Ascending aorta (tissue), 2 donors: ENCODE measurements around the gene KBTBD8. TPM values are rescaled to one million over a fixed set of nuclear protein-coding genes. Genes with fewer than 3 reads are reported as not detected.

Experiments
- DNase-seq, 2 donors: peaks; one replicate each; pipeline ENCODE4 v3.0.0-alpha.2; 2019; ENCODE audit warnings: low spot score in 2 of 2
- H3K27ac ChIP-seq, 2 donors: fragments of 200-600 bp; sonication (generic); one replicate each; pipeline ENCODE4 v1.5.1; 2016 to 2017; ENCODE audit warnings: mild to moderate bottlenecking in 1 of 2
- H3K27me3 ChIP-seq: fragments of 200-600 bp; sonication (generic); one replicate; pipeline ENCODE4 v1.5.1; 2017
- H3K36me3 ChIP-seq, 2 donors: fragments of 200-600 bp; sonication (generic); one replicate each; pipeline ENCODE4 v1.5.1; 2016
- H3K4me1 ChIP-seq, 2 donors: fragments of 200-600 bp; sonication (generic); one replicate each; pipeline ENCODE4 v1.5.1; 2016 to 2017; ENCODE audit warnings: mild to moderate bottlenecking in 1 of 2
- H3K4me3 ChIP-seq, 2 donors: fragments of 200-600 bp; sonication (generic); one replicate each; pipeline ENCODE4 v1.5.1; 2016 to 2017; ENCODE audit warnings: mild to moderate bottlenecking in 1 of 2
- H3K9me3 ChIP-seq, 2 donors: fragments of 200-600 bp; sonication (generic); one replicate each; pipeline ENCODE4 v1.5.1; 2016
- CTCF ChIP-seq, 3 experiments: fragments of 200-600 bp in 2 of 3; fragments of 450-650 bp in 1 of 3; sonication (generic) in 2 of 3; IDR thresholded peaks; one replicate each; pipeline ENCODE4 v1.5.1; 2016 to 2019; ENCODE audit warnings: antibody characterized with exemption in 3 of 3, mild to moderate bottlenecking in 1 of 3, moderate library complexity in 1 of 3
- intact Hi-C: fragments of 100-400 bp; cut with DNase I; formaldehyde crosslinking; loops from one replicate; pipeline ENCODE4 v1.15.1; 2023
- total RNA-seq: library from RNA; depleted of rRNA; stranded (reverse); fragments of >200 nt; gene quantifications from one replicate; pipeline ENCODE4 v1.1.0, GENCODE V29; 2016

Gene KBTBD8
- total RNA-seq, 1 donor from 2014 or later, result not detected

- no peaks in the 10 kb centered on the region for H3K9me3 ChIP-seq
- H3K27me3 ChIP-seq, result no peaks in the 10 kb centered on the region
- intact Hi-C loops, result no loop called here
- H3K4me1 ChIP-seq, result no peaks in the 10 kb centered on the region
- H3K4me3 ChIP-seq, result no peak overlapping the region
- no peaks in the 10 kb centered on the region for H3K36me3 ChIP-seq
- no peak for TF ChIP-seq CTCF (IDR thresholded peaks at IDR 0.05)
- no peak for DNase-seq
- no peak overlapping the region for H3K27ac ChIP-seq
Measured at GRCh38 chr3:67015702-67016484, 17.8 kb downstream of the KBTBD8 start.

- H3K27me3 ChIP-seq, result no peaks in the 10 kb centered on the region
- intact Hi-C loops, result no loop called here
- no peak overlapping the region for H3K27ac ChIP-seq
- H3K9me3 ChIP-seq, result no peaks in the 10 kb centered on the region
- no peak for TF ChIP-seq CTCF (IDR thresholded peaks at IDR 0.05)
- DNase-seq, result no peak
- no peak overlapping the region for H3K4me3 ChIP-seq
- no peaks in the 10 kb centered on the region for H3K36me3 ChIP-seq
- no peaks in the 10 kb centered on the region for H3K4me1 ChIP-seq
Measured at GRCh38 chr3:67016522-67017080, 18.5 kb downstream of the KBTBD8 start.

GRCh38 chr3:67017211-67017610, 19.1 kb downstream of the KBTBD8 start:
- H3K27ac ChIP-seq, result no peak overlapping the region
- H3K36me3 ChIP-seq, result no peaks in the 10 kb centered on the region
- no peak for TF ChIP-seq CTCF (IDR thresholded peaks at IDR 0.05)
- H3K4me1 ChIP-seq, result no peaks in the 10 kb centered on the region
- H3K27me3 ChIP-seq, result no peaks in the 10 kb centered on the region
- intact Hi-C loops, result no loop called here
- no peak overlapping the region for H3K4me3 ChIP-seq
- no peak for DNase-seq
- no peaks in the 10 kb centered on the region for H3K9me3 ChIP-seq

- Histone ChIP-seq H3K27me3 (no peaks in the 10 kb centered on the region), H3K9me3 (no peaks in the 10 kb centered on the region), H3K4me3 (no peak overlapping the region), H3K4me1 (no peaks in the 10 kb centered on the region), H3K27ac (no peak overlapping the region), H3K36me3 (no peaks in the 10 kb centered on the region)
- no peak for DNase-seq
- TF ChIP-seq CTCF (IDR thresholded peaks at IDR 0.05), result no peak
- intact Hi-C loops, result no loop called here
Measured at GRCh38 chr3:67018105-67018788, 20.1 kb downstream of the KBTBD8 start.

- no peak overlapping the region for H3K27ac ChIP-seq
- no peaks in the 10 kb centered on the region for H3K27me3 ChIP-seq
- H3K4me1 ChIP-seq, result no peaks in the 10 kb centered on the region
- TF ChIP-seq CTCF (IDR thresholded peaks at IDR 0.05), result no peak
- no peaks in the 10 kb centered on the region for H3K36me3 ChIP-seq
- intact Hi-C loops, result no loop called here
- no peak overlapping the region for H3K4me3 ChIP-seq
- H3K9me3 ChIP-seq, result no peaks in the 10 kb centered on the region
- DNase-seq, result no peak
Measured at GRCh38 chr3:67018789-67019526, 20.9 kb downstream of the KBTBD8 start.
